ENCODE data around the gene CDH12.

DNA sequence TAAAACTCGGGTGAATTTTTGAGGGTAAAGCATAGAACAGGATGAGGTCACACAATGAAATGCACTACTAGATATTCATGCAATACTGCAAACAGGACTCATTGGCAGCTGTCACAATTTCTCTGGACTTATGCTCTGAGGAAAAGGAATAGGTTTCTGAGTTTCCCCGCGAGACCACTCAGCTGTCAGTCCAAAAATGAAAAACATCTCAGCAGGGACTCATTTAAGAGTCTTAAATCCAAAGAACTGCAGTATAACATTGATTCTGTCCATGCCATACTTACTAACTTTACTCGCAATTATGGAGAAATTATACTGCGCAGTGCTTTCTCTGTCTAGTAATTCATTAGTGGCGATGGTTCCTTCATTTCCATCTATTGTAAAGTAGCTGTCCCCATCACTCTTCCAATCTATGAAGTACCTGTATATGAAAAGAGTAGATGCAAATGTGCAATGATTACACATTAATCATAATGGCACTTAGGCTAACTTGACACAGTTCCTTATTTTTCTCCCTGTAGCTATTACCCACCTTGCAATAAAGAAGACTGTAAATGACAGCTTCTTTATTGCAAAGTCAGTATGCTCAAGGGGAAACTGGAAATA lies 1070.0 kb downstream of the CDH12 start:
- no peak for TF ChIP-seq POLR2A (IDR thresholded peaks at IDR 0.05; ENCODE audit: borderline replicate concordance, extremely low read depth, insufficient read depth, insufficient read length)
- TF ChIP-seq MAX (IDR thresholded peaks at IDR 0.05): no peak
- TF ChIP-seq, protein P1, sequence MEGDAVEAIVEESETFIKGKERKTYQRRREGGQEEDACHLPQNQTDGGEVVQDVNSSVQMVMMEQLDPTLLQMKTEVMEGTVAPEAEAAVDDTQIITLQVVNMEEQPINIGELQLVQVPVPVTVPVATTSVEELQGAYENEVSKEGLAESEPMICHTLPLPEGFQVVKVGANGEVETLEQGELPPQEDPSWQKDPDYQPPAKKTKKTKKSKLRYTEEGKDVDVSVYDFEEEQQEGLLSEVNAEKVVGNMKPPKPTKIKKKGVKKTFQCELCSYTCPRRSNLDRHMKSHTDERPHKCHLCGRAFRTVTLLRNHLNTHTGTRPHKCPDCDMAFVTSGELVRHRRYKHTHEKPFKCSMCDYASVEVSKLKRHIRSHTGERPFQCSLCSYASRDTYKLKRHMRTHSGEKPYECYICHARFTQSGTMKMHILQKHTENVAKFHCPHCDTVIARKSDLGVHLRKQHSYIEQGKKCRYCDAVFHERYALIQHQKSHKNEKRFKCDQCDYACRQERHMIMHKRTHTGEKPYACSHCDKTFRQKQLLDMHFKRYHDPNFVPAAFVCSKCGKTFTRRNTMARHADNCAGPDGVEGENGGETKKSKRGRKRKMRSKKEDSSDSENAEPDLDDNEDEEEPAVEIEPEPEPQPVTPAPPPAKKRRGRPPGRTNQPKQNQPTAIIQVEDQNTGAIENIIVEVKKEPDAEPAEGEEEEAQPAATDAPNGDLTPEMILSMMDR (IDR thresholded peaks at IDR 0.05 in 2 of 3, conservative IDR thresholded peaks at IDR 0.05 in 1 of 3; ENCODE audit: borderline replicate concordance in 1 of 3, insufficient read depth in 1 of 3, low read depth in 2 of 3, low read length in 2 of 3): no peak
- TF ChIP-seq REST (IDR thresholded peaks at IDR 0.05; ENCODE audit: low read depth): no peak
